Spleen (tissue), 11 donors: Measurements from ENCODE around the gene UBL4A. TPM values are rescaled to one million over a fixed set of nuclear protein-coding genes. Genes with fewer than 3 reads are reported as not detected.

ENCODE experiments used
- DNase-seq: peaks from one replicate; pipeline ENCODE4 v3.0.0-alpha.2; 2020
- H3K27ac ChIP-seq, 8 donors: fragments of 200-600 bp; sonication (generic) in 7 of 8; 1 replicate in 4 of 8; 2 replicates in 4 of 8; pipeline versions ENCODE4 v1.5.0 to v1.8.0; 2016 to 2021; ENCODE audit warnings: inconsistent platforms in 4 of 8, mild to moderate bottlenecking in 4 of 8, moderate library complexity in 1 of 8
- H3K27me3 ChIP-seq, 7 donors: fragments of 200-600 bp; sonication (generic) in 6 of 7; replicated peaks in 1 of 7; 1 replicate in 4 of 7; 2 replicates in 3 of 7; pipeline versions ENCODE4 v1.5.0 to v1.8.0; 2016 to 2021; ENCODE audit warnings: inconsistent platforms in 3 of 7, mild to moderate bottlenecking in 1 of 7
- H3K36me3 ChIP-seq, 6 donors: fragments of 200-600 bp; sonication (generic) in 5 of 6; 1 replicate in 4 of 6; 2 replicates in 2 of 6; pipeline versions ENCODE4 v1.5.0 to v1.8.0; 2016 to 2021; ENCODE audit warnings: inconsistent platforms in 2 of 6
- H3K4me1 ChIP-seq, 6 donors: fragments of 200-600 bp; sonication (generic) in 5 of 6; 1 replicate in 3 of 6; 2 replicates in 3 of 6; pipeline versions ENCODE4 v1.5.0 to v1.8.0; 2016 to 2021; ENCODE audit warnings: inconsistent platforms in 3 of 6
- H3K4me3 ChIP-seq, 8 donors: fragments of 200-600 bp; sonication (generic) in 7 of 8; 1 replicate in 4 of 8; 2 replicates in 4 of 8; pipeline versions ENCODE4 v1.5.0 to v1.8.0; 2016 to 2021; ENCODE audit warnings: inconsistent platforms in 4 of 8, mild to moderate bottlenecking in 4 of 8, moderate library complexity in 2 of 8
- H3K9me3 ChIP-seq, 8 donors: fragments of 200-600 bp; sonication (generic) in 7 of 8; 1 replicate in 4 of 8; 2 replicates in 4 of 8; pipeline versions ENCODE4 v1.5.0 to v1.8.0; 2016 to 2021; ENCODE audit warnings: inconsistent platforms in 4 of 8
- POLR2A ChIP-seq, 3 donors: fragments of 450-650 bp; IDR thresholded peaks; one replicate each; pipeline ENCODE4 v1.5.1; 2017; ENCODE audit warnings: antibody characterized with exemption in 3 of 3, mild to moderate bottlenecking in 1 of 3
- POLR2AphosphoS5 ChIP-seq, 3 donors: sonication (generic); formaldehyde crosslinking; IDR thresholded peaks; one replicate each; pipeline ENCODE4 v1.5.1; 2017; ENCODE audit warnings: antibody characterized with exemption in 3 of 3
- WGBS, 5 donors: extraction: QIAGEN DNeasy Blood & Tissue Kit in 3 of 5; methylation state at CpG; one replicate each; pipeline versions ENCODE4 v1.1.5 to v1.1.7; 2013 to 2018; 5-methylcytosine and 5-hydroxymethylcytosine counted together
- intact Hi-C: fragments of 100-400 bp; cut with DNase I; formaldehyde crosslinking; loops from one replicate; pipeline ENCODE4 v1.15.0; 2023; ENCODE audit warnings: low total_unique reads
- polyA plus RNA-seq, 3 donors: library from polyadenylated mRNA; stranded (reverse); fragments of 200-250 nt; gene quantifications; one replicate each; pipeline ENCODE4 v1.2.1, GENCODE V29; 2013
- total RNA-seq, 7 donors: library from RNA; depleted of rRNA in 3 of 7; stranded (reverse); fragments of >200 nt in 3 of 7; fragmentation: NEBNext Ultra II Directional in 4 of 7; extraction: Animal tissue kit (Norgen Biotek cat#: 25700) in 4 of 7; gene quantifications; one replicate each; pipeline versions ENCODE4 v1.1.0 to v1.2.1, GENCODE V29; 2016 to 2021
- TF ChIP-seq, protein P1 (sequence below), 11 experiments: fragments of 200-600 bp in 7 of 11; fragments of 450-650 bp in 4 of 11; sonication (generic) in 4 of 11; IDR thresholded peaks in 8 of 11; conservative IDR thresholded peaks in 3 of 11; 1 replicate in 7 of 11; 2 replicates in 4 of 11; pipeline versions ENCODE4 v1.4.0 to v1.8.0; 2016 to 2021; ENCODE audit warnings: antibody characterized with exemption in 11 of 11, inconsistent platforms in 4 of 11, mild to moderate bottlenecking in 1 of 11
- donor health status: healthy with polysubstance abuse.
- donor health status: DM: no; HTN: no; CAD: no; lungs with moderate emphysema.
- donor health status: DM: no; HTN: no; CAD: no.
- donor health status: Bipolar disorder and iron deficiency.
- donor health status: healthy.
- donor health status: DM: no; HTN: no; CAD: no.
- donor health status: DM: yes; HTN: yes; CAD: no.

Gene UBL4A
- total and polyA plus RNA-seq, 10 donors: 13.4 to 36.3 (median 21.8) TPM

GRCh38 chrX:154495472-154495922 is 9.1 kb upstream of the UBL4A start:
- H3K4me1 ChIP-seq: peaks cover 0 to 8% (median 0%) of the 10 kb centered on the region in 6 donors
- H3K27ac ChIP-seq: no peak overlapping the region
- intact Hi-C loops: no loop called here
- H3K27me3 ChIP-seq: no peaks in the 10 kb centered on the region
- WGBS, 5 donors: 45 to 75% (median 63%) methylated on average over 6 of the region's 6 CpGs
- TF ChIP-seq POLR2A (IDR thresholded peaks at IDR 0.05) (no peak), POLR2AphosphoS5 (IDR thresholded peaks at IDR 0.05) (no peak)
- TF ChIP-seq, protein P1, sequence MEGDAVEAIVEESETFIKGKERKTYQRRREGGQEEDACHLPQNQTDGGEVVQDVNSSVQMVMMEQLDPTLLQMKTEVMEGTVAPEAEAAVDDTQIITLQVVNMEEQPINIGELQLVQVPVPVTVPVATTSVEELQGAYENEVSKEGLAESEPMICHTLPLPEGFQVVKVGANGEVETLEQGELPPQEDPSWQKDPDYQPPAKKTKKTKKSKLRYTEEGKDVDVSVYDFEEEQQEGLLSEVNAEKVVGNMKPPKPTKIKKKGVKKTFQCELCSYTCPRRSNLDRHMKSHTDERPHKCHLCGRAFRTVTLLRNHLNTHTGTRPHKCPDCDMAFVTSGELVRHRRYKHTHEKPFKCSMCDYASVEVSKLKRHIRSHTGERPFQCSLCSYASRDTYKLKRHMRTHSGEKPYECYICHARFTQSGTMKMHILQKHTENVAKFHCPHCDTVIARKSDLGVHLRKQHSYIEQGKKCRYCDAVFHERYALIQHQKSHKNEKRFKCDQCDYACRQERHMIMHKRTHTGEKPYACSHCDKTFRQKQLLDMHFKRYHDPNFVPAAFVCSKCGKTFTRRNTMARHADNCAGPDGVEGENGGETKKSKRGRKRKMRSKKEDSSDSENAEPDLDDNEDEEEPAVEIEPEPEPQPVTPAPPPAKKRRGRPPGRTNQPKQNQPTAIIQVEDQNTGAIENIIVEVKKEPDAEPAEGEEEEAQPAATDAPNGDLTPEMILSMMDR (IDR thresholded peaks at IDR 0.05 in 8 of 11, conservative IDR thresholded peaks at IDR 0.05 in 3 of 11): no peak
- no peak for DNase-seq
- H3K4me3 ChIP-seq: no peak overlapping the region
- H3K9me3 ChIP-seq: no peaks in the 10 kb centered on the region
- no peaks in the 10 kb centered on the region for H3K36me3 ChIP-seq

DNA sequence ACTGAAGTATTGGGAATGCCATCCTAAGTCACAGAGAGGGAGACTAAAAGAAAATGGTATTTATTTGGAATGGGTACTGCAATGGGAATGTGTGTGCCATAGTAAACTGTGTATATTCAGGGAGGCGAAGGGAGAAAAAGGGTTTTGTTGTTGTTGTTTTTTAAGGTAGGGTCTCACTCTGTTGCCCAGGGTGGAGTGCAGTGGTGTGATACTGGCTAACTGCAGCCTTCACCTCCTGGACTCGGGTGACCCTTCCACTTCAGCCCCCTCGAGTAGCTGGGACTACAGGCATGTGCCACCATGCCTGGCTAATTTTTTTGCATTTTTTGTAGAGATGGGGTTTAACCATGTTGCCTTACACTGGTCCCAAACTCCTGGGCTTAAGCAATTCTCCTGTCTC is 8.3 kb upstream of the UBL4A start:
- no peak overlapping the region for H3K4me3 ChIP-seq
- H3K27me3 ChIP-seq: no peaks in the 10 kb centered on the region
- intact Hi-C loops: no loop called here

GRCh38 chrX:154490414-154491083 is 4.1 kb upstream of the UBL4A start, which contains the start of gene SLC10A3:
SLC10A3 (minus strand) TSS chrX:154490629; CDS start chrX:154488940, 1,689 bp downstream.
- Histone ChIP-seq H3K27me3 (no peaks in the 10 kb centered on the region), H3K27ac (peak within 1 kb of the TSS; percentile 77 to 96 (median 92)), H3K9me3 (no peaks in the 10 kb centered on the region), H3K4me3 (peak within 1 kb of the TSS; percentile 35 to 78 (median 50)), H3K36me3 (peaks cover 0 to 16% (median 0%) of the 10 kb centered on the region in 6 donors), H3K4me1 (peaks cover 0 to 46% (median 26%) of the 10 kb centered on the region in 6 donors)
- WGBS, 5 donors: 0 to 52% (median 1%) methylated on average over 1 to 70 of the region's 71 CpGs
- DNase-seq: peak; percentile 97
- intact Hi-C loops: no loop called here
- TF ChIP-seq, protein P1 (IDR thresholded peaks at IDR 0.05 in 8 of 11, conservative IDR thresholded peaks at IDR 0.05 in 3 of 11): peak in 3 of 11 experiments; percentile 9 to 19 (median 11)
- peak in 2 of 3 donors; percentile 23 to 67 for TF ChIP-seq POLR2A (IDR thresholded peaks at IDR 0.05)
- peak; percentile 91 to 94 (median 94) for TF ChIP-seq POLR2AphosphoS5 (IDR thresholded peaks at IDR 0.05)

More for the DNA sequence above, 8.3 kb upstream of the UBL4A start:
- TF ChIP-seq, protein P1 (IDR thresholded peaks at IDR 0.05 in 8 of 11, conservative IDR thresholded peaks at IDR 0.05 in 3 of 11): no peak
- no peak for TF ChIP-seq POLR2A (IDR thresholded peaks at IDR 0.05)
- DNase-seq: no peak
- no peaks in the 10 kb centered on the region for H3K36me3 ChIP-seq
- no peaks in the 10 kb centered on the region for H3K9me3 ChIP-seq
- no peak overlapping the region for H3K27ac ChIP-seq
- H3K4me1 ChIP-seq: peaks cover 0 to 11% (median under 1%) of the 10 kb centered on the region in 6 donors
- 66 to 88% (median 76%) methylated on average over 3 of the region's 3 CpGs for WGBS, 5 donors

DNA sequence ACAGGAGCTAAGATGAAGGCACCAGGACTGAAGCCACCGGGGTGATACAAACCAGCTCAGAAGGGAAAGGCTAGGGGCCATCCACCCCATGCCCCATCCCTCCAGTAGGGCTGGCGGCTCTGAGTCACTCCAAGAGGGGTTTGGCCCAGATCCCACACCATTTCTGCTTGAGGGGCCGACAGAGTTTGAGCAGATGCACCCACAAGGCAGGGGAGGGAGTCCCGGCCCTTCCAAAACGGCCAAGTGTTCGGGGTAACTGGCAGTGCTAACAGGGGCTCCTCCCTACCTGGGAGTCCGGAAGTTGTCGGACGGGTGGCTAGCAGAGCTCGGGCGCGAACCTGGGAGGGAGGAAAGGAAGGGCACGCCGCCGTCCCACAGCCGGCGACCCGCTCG is 3.6 kb upstream of the UBL4A start:
- no peak for DNase-seq
- Histone ChIP-seq H3K27ac (peak overlapping the region; percentile 77 to 96 (median 92)), H3K9me3 (no peaks in the 10 kb centered on the region), H3K27me3 (no peaks in the 10 kb centered on the region), H3K4me3 (peak overlapping the region; percentile 35 to 78 (median 50)), H3K4me1 (peaks cover 0 to 51% (median 31%) of the 10 kb centered on the region in 6 donors), H3K36me3 (peaks cover 0 to 20% (median 0%) of the 10 kb centered on the region in 6 donors)
- TF ChIP-seq POLR2AphosphoS5 (IDR thresholded peaks at IDR 0.05) (no peak), POLR2A (IDR thresholded peaks at IDR 0.05) (no peak)
- TF ChIP-seq, protein P1 (IDR thresholded peaks at IDR 0.05 in 8 of 11, conservative IDR thresholded peaks at IDR 0.05 in 3 of 11): no peak
- 0 to 38% (median 9%) methylated on average over 2 to 19 of the region's 19 CpGs; no CpG with 5 or more reads in 1 of the 5 donors for WGBS, 5 donors
- intact Hi-C loops: no loop called here
